Mesenchymal stem cell (in vitro differentiated cells and primary cell): ENCODE results near the gene FANCD2.

ENCODE experiments used
- DNase-seq: peaks from one replicate; pipeline ENCODE4 v3.0.0-alpha.2; 2013
- H2AFZ ChIP-seq: one replicate; pipeline ENCODE4 v1.6.1; 2013; ENCODE audit warnings: low read depth, mild to moderate bottlenecking, control low read depth, inconsistent platforms, low read length, moderate library complexity
- H2AK5ac ChIP-seq: 2 replicates; pipeline ENCODE4 v1.6.1; 2013; ENCODE audit warnings: low read length, moderate library complexity, mild to moderate bottlenecking, inconsistent platforms; ENCODE audit not compliant: severe bottlenecking
- H2BK120ac ChIP-seq: one replicate; pipeline ENCODE4 v1.6.1; 2013; ENCODE audit warnings: low read depth, mild to moderate bottlenecking, inconsistent platforms, low read length, moderate library complexity
- H2BK12ac ChIP-seq, 2 experiments: one replicate each; pipeline ENCODE4 v1.6.1; 2013; ENCODE audit warnings: inconsistent platforms in 2 of 2, low read length in 2 of 2, mild to moderate bottlenecking in 2 of 2, moderate library complexity in 2 of 2, control low read depth in 1 of 2
- H2BK15ac ChIP-seq: one replicate; pipeline ENCODE4 v1.6.1; 2013; ENCODE audit warnings: mild to moderate bottlenecking, low read depth, inconsistent platforms; ENCODE audit not compliant: poor library complexity, severe bottlenecking
- H2BK5ac ChIP-seq: 2 replicates; pipeline ENCODE4 v1.6.1; 2013; ENCODE audit warnings: low read depth, mild to moderate bottlenecking, low read length, control low read depth, inconsistent platforms; ENCODE audit not compliant: poor library complexity, severe bottlenecking
- H3K14ac ChIP-seq, 2 experiments: one replicate each; pipeline ENCODE4 v1.6.1; 2013; ENCODE audit warnings: inconsistent platforms in 2 of 2, low read length in 2 of 2, control low read depth in 1 of 2, mild to moderate bottlenecking in 1 of 2, moderate library complexity in 1 of 2
- H3K18ac ChIP-seq, 2 experiments: one replicate each; pipeline ENCODE4 v1.6.1; 2013; ENCODE audit warnings: inconsistent platforms in 2 of 2, low read length in 2 of 2, control low read depth in 1 of 2, low read depth in 1 of 2, mild to moderate bottlenecking in 1 of 2
- H3K23ac ChIP-seq, 2 experiments: one replicate each; pipeline ENCODE4 v1.6.1; 2013; ENCODE audit warnings: inconsistent platforms in 2 of 2, low read length in 2 of 2, mild to moderate bottlenecking in 2 of 2, moderate library complexity in 2 of 2, control low read depth in 1 of 2
- H3K27ac ChIP-seq: 2 replicates; pipeline ENCODE4 v1.5.1; 2013; ENCODE audit warnings: mild to moderate bottlenecking, moderate library complexity, low read length, control low read depth, inconsistent platforms; ENCODE audit not compliant: poor library complexity, severe bottlenecking
- H3K27me3 ChIP-seq, 2 experiments: 2 replicates each; pipeline versions ENCODE4 v1.6.1 to v1.7.0; 2013; ENCODE audit warnings: low read length in 2 of 2, mild to moderate bottlenecking in 2 of 2, moderate library complexity in 2 of 2, control low read depth in 1 of 2, inconsistent platforms in 1 of 2; ENCODE audit not compliant: control insufficient read depth in 1 of 2, insufficient read depth in 1 of 2
- H3K36me3 ChIP-seq, 2 experiments: 2 replicates each; pipeline versions ENCODE4 v1.6.1 to v1.7.0; 2013; ENCODE audit warnings: low read length in 2 of 2, control low read depth in 1 of 2, inconsistent platforms in 1 of 2, low read depth in 1 of 2, mild to moderate bottlenecking in 1 of 2; ENCODE audit not compliant: insufficient read depth in 2 of 2, control insufficient read depth in 1 of 2
- H3K4ac ChIP-seq, 2 experiments: one replicate each; pipeline ENCODE4 v1.6.1; 2013; ENCODE audit warnings: inconsistent platforms in 2 of 2, low read length in 2 of 2, mild to moderate bottlenecking in 2 of 2, moderate library complexity in 2 of 2, control low read depth in 1 of 2, low read depth in 1 of 2
- H3K4me1 ChIP-seq: 2 replicates; pipeline ENCODE4 v1.6.1; 2013; ENCODE audit warnings: low read depth, low read length, control low read depth; ENCODE audit not compliant: control insufficient read depth, insufficient read depth
- H3K4me2 ChIP-seq: 2 replicates; pipeline ENCODE4 v1.6.1; 2013; ENCODE audit warnings: low read length, mild to moderate bottlenecking, inconsistent platforms; ENCODE audit not compliant: poor library complexity, severe bottlenecking
- H3K4me3 ChIP-seq, 2 experiments: 2 replicates each; pipeline versions ENCODE4 v1.5.1 to v1.7.0; 2013; ENCODE audit warnings: low read length in 2 of 2, mild to moderate bottlenecking in 2 of 2, control low read depth in 1 of 2, low read depth in 1 of 2; ENCODE audit not compliant: insufficient read depth in 1 of 2
- H3K79me1 ChIP-seq: replicated peaks from 2 replicates; pipeline ENCODE4 v1.6.1; 2013; ENCODE audit warnings: mild to moderate bottlenecking, control low read depth, low read length, inconsistent platforms; ENCODE audit not compliant: poor library complexity, severe bottlenecking
- H3K9ac ChIP-seq: 2 replicates; pipeline ENCODE4 v1.7.0; 2013; ENCODE audit warnings: mild to moderate bottlenecking, low read length, moderate library complexity
- H3K9me3 ChIP-seq: 2 replicates; pipeline ENCODE4 v1.7.0; 2013; ENCODE audit warnings: mild to moderate bottlenecking, low read length; ENCODE audit not compliant: control insufficient read depth
- H4K8ac ChIP-seq: one replicate; pipeline ENCODE4 v1.6.1; 2013; ENCODE audit warnings: inconsistent platforms, mild to moderate bottlenecking, low read length, moderate library complexity
- H4K91ac ChIP-seq: one replicate; pipeline ENCODE4 v1.6.1; 2013; ENCODE audit warnings: mild to moderate bottlenecking, low read length, inconsistent platforms
- WGBS: methylation state at CpG from one replicate; pipeline ENCODE4 v1.1.7; 2013; ENCODE audit warnings: mixed read lengths; 5-methylcytosine and 5-hydroxymethylcytosine counted together

FANCD2 gene

GRCh38 chr3:10010421-10010877 lies 15.8 kb upstream of the FANCD2 start:
- Histone ChIP-seq H3K79me1 (peaks cover 15% of the 10 kb centered on the region), H3K27ac (no peak overlapping the region), H2BK5ac (no peak overlapping the region), H3K36me3 (peaks cover 0 to 10% of the 10 kb centered on the region in 2 experiments), H3K14ac (peak overlapping the region in 1 of 2 experiments; percentile 99), H2BK120ac (peak overlapping the region; percentile 29), H2AK5ac (peak overlapping the region; percentile 1), H3K4me2 (peak overlapping the region; percentile 98), H3K9me3 (no peaks in the 10 kb centered on the region), H2BK12ac (peak overlapping the region; percentile 77 to 90), H4K91ac (peak overlapping the region; percentile 90), H3K4me3 (peak overlapping the region; percentile 65 to 90), H3K9ac (peak overlapping the region; percentile 86), H3K23ac (peak overlapping the region in 1 of 2 experiments; percentile 23), H2BK15ac (peak overlapping the region; percentile 26), H4K8ac (peak overlapping the region; percentile 93), H3K4ac (peak overlapping the region; percentile 29 to 52), H3K18ac (peak overlapping the region; percentile 98 to 99), H3K27me3 (no peaks in the 10 kb centered on the region), H3K4me1 (peaks cover 30% of the 10 kb centered on the region), H2AFZ (peak overlapping the region; percentile 8)
- WGBS, result 9% methylated on average over 8 of the region's 9 CpGs
- DNase-seq, result no peak

DNA sequence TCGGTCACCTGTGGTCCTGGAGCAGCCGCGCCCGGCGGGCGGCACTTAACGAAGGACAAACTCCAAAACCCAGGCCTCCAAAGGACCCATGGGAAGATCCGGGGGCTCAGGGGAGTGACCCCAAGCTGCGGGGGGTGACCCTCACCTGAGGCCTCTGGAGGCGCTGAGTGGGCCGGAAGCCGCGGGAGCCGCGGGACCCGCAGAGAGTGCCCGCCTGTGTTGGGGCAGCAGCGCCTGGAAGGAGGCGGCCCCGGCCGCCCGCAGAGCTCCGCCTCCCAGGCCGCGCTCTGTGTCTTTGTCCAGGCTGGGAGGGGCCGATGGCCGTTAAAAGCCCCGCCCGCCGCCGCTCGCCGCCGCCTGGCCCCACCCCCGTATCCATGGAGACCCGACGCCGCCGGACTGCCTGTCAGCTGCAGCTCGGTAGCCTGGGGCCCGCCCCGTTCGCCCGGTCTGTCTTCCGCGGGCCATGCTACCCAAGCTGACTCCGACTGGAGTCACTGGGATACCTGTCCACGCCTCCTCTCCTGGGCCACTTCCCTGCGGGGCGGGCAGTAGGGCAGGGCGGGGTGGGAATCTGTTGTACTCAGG lies 15.3 kb upstream of the FANCD2 start:
- no peaks in the 10 kb centered on the region for H3K9me3 ChIP-seq
- no peaks in the 10 kb centered on the region for H3K27me3 ChIP-seq
- H3K23ac ChIP-seq, result peak overlapping the region in 1 of 2 experiments; percentile 23
- no peak overlapping the region for H2BK5ac ChIP-seq
- peak overlapping the region; percentile 8 for H2AFZ ChIP-seq
- H4K8ac ChIP-seq, result peak overlapping the region; percentile 93
- H3K14ac ChIP-seq, result peak overlapping the region in 1 of 2 experiments; percentile 99
- H3K27ac ChIP-seq, result no peak overlapping the region
- peak overlapping the region; percentile 98 to 99 for H3K18ac ChIP-seq
- peak overlapping the region; percentile 77 to 90 for H2BK12ac ChIP-seq
- peak overlapping the region; percentile 82 for H2BK15ac ChIP-seq
- peaks cover 0 to 10% of the 10 kb centered on the region in 2 experiments for H3K36me3 ChIP-seq
- peak overlapping the region; percentile 90 for H4K91ac ChIP-seq
- H3K79me1 ChIP-seq, result peaks cover 15% of the 10 kb centered on the region
- H2BK120ac ChIP-seq, result peak overlapping the region; percentile 34
- H3K4me1 ChIP-seq, result peaks cover 34% of the 10 kb centered on the region
- peak overlapping the region; percentile 86 for H3K9ac ChIP-seq
- peak; percentile 93 for DNase-seq
- peak overlapping the region; percentile 65 to 90 for H3K4me3 ChIP-seq
- peak overlapping the region; percentile 1 for H2AK5ac ChIP-seq
- WGBS, result under 1% methylated on average over 41 of the region's 51 CpGs
- peak overlapping the region; percentile 98 for H3K4me2 ChIP-seq
- peak overlapping the region; percentile 29 to 52 for H3K4ac ChIP-seq

DNA sequence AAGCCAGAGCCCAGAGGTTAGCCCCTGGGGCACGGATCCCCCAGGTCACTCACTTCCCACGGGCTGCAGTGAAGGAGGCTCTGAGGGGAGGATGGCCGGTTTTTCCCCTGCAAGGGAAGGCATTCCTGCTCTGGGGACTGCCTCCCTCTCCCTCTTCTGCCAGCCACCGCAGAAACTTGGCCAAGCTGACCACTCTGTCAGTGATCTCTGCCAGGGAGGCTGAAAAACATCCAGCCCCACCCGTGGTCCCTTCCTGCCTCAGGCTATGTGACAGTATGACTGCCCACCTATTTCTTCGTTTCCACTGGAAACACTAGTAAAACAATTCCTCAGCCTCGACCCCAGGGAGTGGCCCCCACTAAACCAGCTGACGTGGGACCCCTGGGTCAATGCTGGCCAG lies 14.6 kb upstream of the FANCD2 start:
- Histone ChIP-seq H2AFZ (no peak overlapping the region), H3K27me3 (no peaks in the 10 kb centered on the region), H3K14ac (no peak overlapping the region), H3K4me1 (peaks cover 37% of the 10 kb centered on the region), H3K4me3 (peak overlapping the region in 1 of 2 experiments; percentile 56), H3K27ac (peak overlapping the region; percentile 4), H3K79me1 (peaks cover 15% of the 10 kb centered on the region), H2BK12ac (peak overlapping the region; percentile 66 to 89), H3K4ac (no peak overlapping the region), H2BK5ac (no peak overlapping the region), H2BK120ac (peak overlapping the region; percentile 34), H4K91ac (no peak overlapping the region), H3K9ac (no peak overlapping the region), H4K8ac (peak overlapping the region; percentile 15), H3K4me2 (peak overlapping the region; percentile 79), H3K9me3 (no peaks in the 10 kb centered on the region), H3K23ac (peak overlapping the region in 1 of 2 experiments; percentile 23), H3K36me3 (peaks cover 0 to 10% of the 10 kb centered on the region in 2 experiments), H2AK5ac (no peak overlapping the region), H2BK15ac (peak overlapping the region; percentile 48), H3K18ac (peak overlapping the region; percentile 70)
- DNase-seq, result no peak
- WGBS, result 74% methylated on average over 8 of the region's 8 CpGs

DNA sequence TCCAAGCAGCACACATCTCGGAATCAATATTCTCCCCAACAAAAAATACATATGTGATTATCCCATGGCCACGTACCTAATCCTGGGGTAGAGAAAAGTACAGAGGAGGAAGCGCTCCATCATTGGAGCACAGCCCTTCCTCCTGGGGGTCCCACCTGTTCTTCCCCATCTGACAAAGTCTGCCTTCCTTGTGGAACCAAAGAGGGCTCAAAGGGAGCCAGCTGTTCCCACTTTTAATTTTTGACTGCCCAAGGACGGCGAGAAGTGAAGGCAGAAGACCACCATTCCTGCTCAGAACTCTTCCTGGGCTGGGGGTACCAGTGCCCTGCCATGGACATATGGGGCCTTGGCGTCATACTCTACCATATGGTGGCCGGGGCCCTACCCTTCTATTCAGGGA lies 14.1 kb upstream of the FANCD2 start:
- no peak overlapping the region for H4K8ac ChIP-seq
- no peaks in the 10 kb centered on the region for H3K9me3 ChIP-seq
- H3K36me3 ChIP-seq, result peaks cover 0 to 9% of the 10 kb centered on the region in 2 experiments
- H3K4ac ChIP-seq, result no peak overlapping the region
- no peak for DNase-seq
- H3K4me3 ChIP-seq, result no peak overlapping the region
- no peak overlapping the region for H3K27ac ChIP-seq
- H2BK5ac ChIP-seq, result no peak overlapping the region
- H3K79me1 ChIP-seq, result peaks cover 15% of the 10 kb centered on the region
- H4K91ac ChIP-seq, result no peak overlapping the region
- no peak overlapping the region for H3K4me2 ChIP-seq
- no peak overlapping the region for H3K14ac ChIP-seq
- H3K18ac ChIP-seq, result no peak overlapping the region
- no peak overlapping the region for H3K9ac ChIP-seq
- no peak overlapping the region for H2BK15ac ChIP-seq
- no peak overlapping the region for H2BK12ac ChIP-seq
- no peaks in the 10 kb centered on the region for H3K27me3 ChIP-seq
- no peak overlapping the region for H2BK120ac ChIP-seq
- H2AFZ ChIP-seq, result no peak overlapping the region
- H3K4me1 ChIP-seq, result peaks cover 37% of the 10 kb centered on the region
- no peak overlapping the region for H2AK5ac ChIP-seq
- H3K23ac ChIP-seq, result no peak overlapping the region
- WGBS, result 88% methylated on average over 7 of the region's 7 CpGs
